WTC11 (cell line): ENCODE measurements around the gene TNS3. TPM values are rescaled to one million over a fixed set of nuclear protein-coding genes. Genes with fewer than 3 reads are reported as not detected.

Experiments used
- ATAC-seq: fragments of 200-7000 bp; cut with Tn5 transposase; 2 replicates; pipeline ENCODE4 v1.10.0; 2021; ENCODE audit warnings: mild to moderate bottlenecking, moderate library complexity
- CTCF ChIA-PET: fragments of 300-600 bp; sonication (Branson Sonifier 250); formaldehyde crosslinking; loops from one replicate; lab custom pipeline; 2021; ENCODE audit warnings: antibody characterized with exemption; lab: Charles Lee
- POLR2A ChIA-PET: fragments of 350-600 bp; sonication (Branson Sonifier 250); formaldehyde crosslinking; loops from one replicate; lab custom pipeline; 2021; ENCODE audit warnings: antibody characterized with exemption; lab: Charles Lee
- DNase-seq: peaks from one replicate; pipeline ENCODE4 v3.0.0; 2021; ENCODE audit warnings: low spot score
- H3K27ac Mint-ChIP-seq: 2 replicates; pipeline ENCODE4 v1.8.0; 2021; ENCODE audit warnings: mixed read lengths
- H3K27me3 Mint-ChIP-seq: 2 replicates; pipeline ENCODE4 v1.8.0; 2021; ENCODE audit warnings: low read depth, mild to moderate bottlenecking, moderate library complexity, mixed read lengths
- H3K36me3 Mint-ChIP-seq: 2 replicates; pipeline ENCODE4 v1.8.0; 2021; ENCODE audit warnings: mixed read lengths
- H3K4me1 Mint-ChIP-seq: 2 replicates; pipeline ENCODE4 v1.8.0; 2022; ENCODE audit warnings: mixed read lengths
- H3K4me3 Mint-ChIP-seq: 2 replicates; pipeline ENCODE4 v1.8.0; 2021; ENCODE audit warnings: mild to moderate bottlenecking, moderate library complexity, mixed read lengths
- H3K9me3 Mint-ChIP-seq: 2 replicates; pipeline ENCODE4 v1.8.0; 2021; ENCODE audit warnings: mixed read lengths
- ARID4B ChIP-seq: sonication (generic); formaldehyde crosslinking; IDR thresholded peaks from 2 replicates; pipeline ENCODE4 v1.8.0; 2023; ENCODE audit warnings: missing genetic modification reagents, mild to moderate bottlenecking, borderline replicate concordance
- ESRRA ChIP-seq: sonication (generic); formaldehyde crosslinking; IDR thresholded peaks from 2 replicates; pipeline ENCODE4 v1.8.1; 2022; ENCODE audit warnings: mild to moderate bottlenecking, missing genetic modification reagents, borderline replicate concordance
- IRF2 ChIP-seq: sonication (generic); formaldehyde crosslinking; IDR thresholded peaks from 2 replicates; pipeline ENCODE4 v1.8.0; 2022; ENCODE audit warnings: low read depth, missing genetic modification reagents, borderline replicate concordance
- KAT7 ChIP-seq: sonication (generic); formaldehyde crosslinking; IDR thresholded peaks from 2 replicates; pipeline ENCODE4 v1.8.1; 2023; ENCODE audit warnings: missing genetic modification reagents, mild to moderate bottlenecking, borderline replicate concordance
- MXD4 ChIP-seq: fragments of 250-450 bp; sonication (Bioruptor Pico); IDR thresholded peaks from 2 replicates; pipeline ENCODE4 v1.8.0; 2021; ENCODE audit warnings: mild to moderate bottlenecking, moderate library complexity, borderline replicate concordance
- NFATC4 ChIP-seq: fragments of 250-450 bp; sonication (Bioruptor Pico); IDR thresholded peaks from 2 replicates; pipeline ENCODE4 v1.9.0; 2021; ENCODE audit warnings: mild to moderate bottlenecking
- PRRX2 ChIP-seq: fragments of 250-450 bp; sonication (Bioruptor Pico); IDR thresholded peaks from 2 replicates; pipeline ENCODE4 v1.8.0; 2021; ENCODE audit warnings: mild to moderate bottlenecking
- RELA ChIP-seq: sonication (generic); formaldehyde crosslinking; IDR thresholded peaks from 2 replicates; pipeline ENCODE4 v1.8.1; 2022; ENCODE audit warnings: missing genetic modification reagents, mild to moderate bottlenecking, borderline replicate concordance
- RORB ChIP-seq: fragments of 250-450 bp; sonication (Bioruptor Pico); IDR thresholded peaks from 2 replicates; pipeline ENCODE4 v1.9.0; 2021; ENCODE audit warnings: mild to moderate bottlenecking
- STAT6 ChIP-seq: sonication (generic); formaldehyde crosslinking; conservative IDR thresholded peaks from 2 replicates; pipeline ENCODE4 v1.8.1; 2023; ENCODE audit warnings: mild to moderate bottlenecking, low read depth, missing genetic modification reagents, moderate library complexity
- TEAD1 ChIP-seq: sonication (generic); formaldehyde crosslinking; IDR thresholded peaks from 2 replicates; pipeline ENCODE4 v1.8.0; 2022; ENCODE audit warnings: mild to moderate bottlenecking, missing genetic modification reagents
- ZMAT4 ChIP-seq: fragments of 250-450 bp; sonication (Bioruptor Pico); IDR thresholded peaks from 2 replicates; pipeline ENCODE4 v1.9.0; 2021; ENCODE audit warnings: mild to moderate bottlenecking
- ZNF263 ChIP-seq: sonication (generic); formaldehyde crosslinking; IDR thresholded peaks from 2 replicates; pipeline ENCODE4 v1.8.1; 2022; ENCODE audit warnings: low read depth, mild to moderate bottlenecking, moderate library complexity, missing genetic modification reagents
- ZNF317 ChIP-seq: sonication (generic); formaldehyde crosslinking; IDR thresholded peaks from 2 replicates; pipeline ENCODE4 v1.8.1; 2023; ENCODE audit warnings: low read depth, mild to moderate bottlenecking, moderate library complexity, missing genetic modification reagents, borderline replicate concordance
- total RNA-seq: library from RNA; stranded (reverse); gene quantifications from 3 replicates; pipeline ENCODE4 v1.2.3, GENCODE V29; 2021
- TF ChIP-seq, protein P1 (sequence below): sonication (generic); formaldehyde crosslinking; IDR thresholded peaks from 2 replicates; pipeline ENCODE4 v1.8.1; 2022; ENCODE audit warnings: mild to moderate bottlenecking, missing genetic modification reagents, moderate library complexity, borderline replicate concordance
- TF ChIP-seq, protein P2 (sequence below): sonication (generic); formaldehyde crosslinking; IDR thresholded peaks from 2 replicates; pipeline ENCODE4 v1.8.0; 2022; ENCODE audit warnings: mild to moderate bottlenecking, missing genetic modification reagents

TNS3 gene
- total RNA-seq, 1 experiment from 2014 or later, result 37.7 TPM

- no peak for TF ChIP-seq RORB
- TF ChIP-seq ARID4B, result no peak
Measured at GRCh38 chr7:47367369-47367768, 214.5 kb downstream of the TNS3 start (continued).

DNA sequence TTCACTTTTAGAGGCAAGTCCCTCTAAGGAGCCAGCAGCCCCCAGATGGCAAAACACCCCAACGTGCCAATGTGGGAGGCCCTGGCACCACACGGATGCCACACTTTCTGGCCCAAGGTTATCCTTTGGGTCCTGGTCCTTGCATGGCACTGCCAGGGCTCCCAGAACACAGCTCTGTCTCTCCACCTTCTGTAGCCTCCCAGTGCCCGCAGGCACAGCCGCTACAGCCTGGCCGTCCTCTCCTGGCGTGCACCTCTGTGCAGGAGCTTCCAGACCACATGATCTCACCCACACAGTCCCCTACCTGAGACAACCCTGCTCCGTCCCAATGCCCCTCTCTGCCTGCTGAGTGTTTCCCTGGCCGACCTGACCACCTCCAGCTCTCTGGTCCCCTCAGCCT is 215.0 kb downstream of the TNS3 start:
- DNase-seq, result no peak
- CTCF ChIA-PET, result interaction anchor here (0.7 to 1.5 kb wide), 2 partner anchors 69 to 101 kb away, joined by 3 read pairs; no protein-coding TSS in a partner anchor
- no peak overlapping the region for H3K27ac Mint-ChIP-seq
- no peaks in the 10 kb centered on the region for H3K27me3 Mint-ChIP-seq
- no peak for ATAC-seq
- peaks cover 17% of the 10 kb centered on the region for H3K4me1 Mint-ChIP-seq
- H3K4me3 Mint-ChIP-seq, result no peak overlapping the region
- no peaks in the 10 kb centered on the region for H3K9me3 Mint-ChIP-seq
- POLR2A ChIA-PET, result no interaction called here
- H3K36me3 Mint-ChIP-seq, result peaks cover 5% of the 10 kb centered on the region; the same call in 1 of the 2 replicates
- TF ChIP-seq STAT6 (CRISPR knock-in tag) (no peak), ZNF317 (CRISPR knock-in tag) (no peak), NFATC4 (CRISPR knock-in tag) (no peak), KAT7 (CRISPR knock-in tag) (no peak), RELA (CRISPR knock-in tag) (no peak), TEAD1 (CRISPR knock-in tag) (no peak), ESRRA (no peak), RORB (no peak), MXD4 (CRISPR knock-in tag) (no peak), ZMAT4 (CRISPR knock-in tag) (no peak), PRRX2 (CRISPR knock-in tag) (no peak), ZNF263 (CRISPR knock-in tag) (no peak), ARID4B (no peak), IRF2 (CRISPR knock-in tag) (no peak)
- TF ChIP-seq, protein P1, sequence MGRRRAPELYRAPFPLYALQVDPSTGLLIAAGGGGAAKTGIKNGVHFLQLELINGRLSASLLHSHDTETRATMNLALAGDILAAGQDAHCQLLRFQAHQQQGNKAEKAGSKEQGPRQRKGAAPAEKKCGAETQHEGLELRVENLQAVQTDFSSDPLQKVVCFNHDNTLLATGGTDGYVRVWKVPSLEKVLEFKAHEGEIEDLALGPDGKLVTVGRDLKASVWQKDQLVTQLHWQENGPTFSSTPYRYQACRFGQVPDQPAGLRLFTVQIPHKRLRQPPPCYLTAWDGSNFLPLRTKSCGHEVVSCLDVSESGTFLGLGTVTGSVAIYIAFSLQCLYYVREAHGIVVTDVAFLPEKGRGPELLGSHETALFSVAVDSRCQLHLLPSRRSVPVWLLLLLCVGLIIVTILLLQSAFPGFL, result no peak
- TF ChIP-seq, protein P2, sequence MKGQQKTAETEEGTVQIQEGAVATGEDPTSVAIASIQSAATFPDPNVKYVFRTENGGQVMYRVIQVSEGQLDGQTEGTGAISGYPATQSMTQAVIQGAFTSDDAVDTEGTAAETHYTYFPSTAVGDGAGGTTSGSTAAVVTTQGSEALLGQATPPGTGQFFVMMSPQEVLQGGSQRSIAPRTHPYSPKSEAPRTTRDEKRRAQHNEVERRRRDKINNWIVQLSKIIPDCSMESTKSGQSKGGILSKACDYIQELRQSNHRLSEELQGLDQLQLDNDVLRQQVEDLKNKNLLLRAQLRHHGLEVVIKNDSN (CRISPR knock-in tag), result no peak
- TF ChIP-seq, all 79 proteins: peak for 0
